ENCODE results near the gene KLHL25.

The KLHL25 gene

GRCh38 chr15:85742186-85742821 lies 52.4 kb downstream of the KLHL25 start:
- no peak overlapping the region for H3K4me3 ChIP-seq (ENCODE audit: low read depth, low read length)
- no peak for TF ChIP-seq CTCF (IDR thresholded peaks at IDR 0.05; ENCODE audit: control insufficient read depth, extremely low read depth, insufficient read depth)
- no peak for DNase-seq (ENCODE audit: low read depth)

DNA sequence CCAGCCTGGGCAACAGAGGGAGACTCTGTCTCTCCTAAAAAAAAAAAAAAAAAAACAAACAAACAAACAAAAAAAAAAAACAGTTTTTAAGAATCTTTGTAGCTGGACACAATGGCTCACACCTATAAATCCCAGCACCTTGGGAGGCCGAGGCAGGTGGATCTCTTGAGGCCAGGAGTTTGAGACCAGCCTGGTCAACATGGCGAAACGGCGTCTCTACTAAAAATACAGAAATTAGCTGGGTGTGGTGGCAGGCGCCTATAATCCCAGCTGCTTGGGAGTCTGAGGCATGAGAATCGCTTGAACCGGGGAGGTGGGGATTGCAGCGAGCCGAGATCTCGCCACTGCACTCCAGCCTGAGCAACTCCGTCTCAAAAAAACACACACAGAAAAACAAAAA lies 53.1 kb downstream of the KLHL25 start:
- no peak overlapping the region for H3K4me3 ChIP-seq (ENCODE audit: low read depth, low read length)
- no peak for TF ChIP-seq CTCF (IDR thresholded peaks at IDR 0.05; ENCODE audit: control insufficient read depth, extremely low read depth, insufficient read depth)
- no peak for DNase-seq (ENCODE audit: low read depth)

GRCh38 chr15:85741021-85741421 lies 53.7 kb downstream of the KLHL25 start:
- TF ChIP-seq CTCF (IDR thresholded peaks at IDR 0.05; ENCODE audit: control insufficient read depth, extremely low read depth, insufficient read depth) = no peak
- no peak overlapping the region for H3K4me3 ChIP-seq (ENCODE audit: low read depth, low read length)
- DNase-seq (ENCODE audit: low read depth) = no peak

DNA sequence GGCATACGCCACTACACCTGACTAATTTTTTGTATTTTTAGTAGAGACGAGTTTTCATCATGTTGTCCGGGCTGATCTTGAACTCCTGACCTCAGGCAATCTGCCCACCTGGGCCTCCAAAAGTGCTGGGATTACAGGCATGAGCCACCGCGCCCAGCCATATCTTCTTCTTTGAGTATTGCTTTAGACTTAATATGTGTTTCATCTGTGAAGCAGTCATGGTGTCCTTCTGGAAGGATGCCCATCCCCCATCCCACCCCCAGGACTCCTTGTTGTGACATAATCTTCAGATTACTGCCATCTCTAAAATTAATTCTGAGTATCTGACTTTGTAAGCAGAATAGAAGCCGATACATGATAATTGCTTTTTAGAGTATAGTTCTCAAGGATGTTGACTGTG lies 57.7 kb downstream of the KLHL25 start:
- DNase-seq (ENCODE audit: low read depth) = no peak
- TF ChIP-seq CTCF (IDR thresholded peaks at IDR 0.05; ENCODE audit: control insufficient read depth, extremely low read depth, insufficient read depth) = no peak
- H3K4me3 ChIP-seq (ENCODE audit: low read depth, low read length) = no peak overlapping the region

GRCh38 chr15:85733416-85733815 lies 61.3 kb downstream of the KLHL25 start:
- DNase-seq (ENCODE audit: low read depth) = no peak
- no peak for TF ChIP-seq CTCF (IDR thresholded peaks at IDR 0.05; ENCODE audit: control insufficient read depth, extremely low read depth, insufficient read depth)
- H3K4me3 ChIP-seq (ENCODE audit: low read depth, low read length) = no peak overlapping the region

- TF ChIP-seq CTCF (IDR thresholded peaks at IDR 0.05; ENCODE audit: control insufficient read depth, extremely low read depth, insufficient read depth) = peak; percentile 78
- H3K4me3 ChIP-seq (ENCODE audit: low read depth, low read length) = no peak overlapping the region
- DNase-seq (ENCODE audit: low read depth) = peak; percentile 41
These were observed 64.5 kb downstream of the KLHL25 start for GRCh38 chr15:85730001-85730820.
